ENCODE results near the gene RAB1B.

- TF ChIP-seq CTCF (IDR thresholded peaks at IDR 0.05) (no peak), POLR2A (IDR thresholded peaks at IDR 0.05) (no peak), POLR2AphosphoS5 (IDR thresholded peaks at IDR 0.05) (no peak)
Observed at GRCh38 chr11:66314186-66314501, 45.7 kb downstream of the RAB1B start.

Data from transverse colon (tissue), 4 donors.